WTC11 (cell line): Measurements from ENCODE around the gene CPNE9. TPM values are rescaled to one million over a fixed set of nuclear protein-coding genes. Genes with fewer than 3 reads are reported as not detected.

Source experiments
- ATAC-seq: fragments of 200-7000 bp; cut with Tn5 transposase; 2 replicates; pipeline ENCODE4 v1.10.0; 2021; ENCODE audit warnings: mild to moderate bottlenecking, moderate library complexity
- CTCF ChIA-PET: fragments of 300-600 bp; sonication (Branson Sonifier 250); formaldehyde crosslinking; loops from one replicate; lab custom pipeline; 2021; ENCODE audit warnings: antibody characterized with exemption; lab: Charles Lee
- POLR2A ChIA-PET: fragments of 350-600 bp; sonication (Branson Sonifier 250); formaldehyde crosslinking; loops from one replicate; lab custom pipeline; 2021; ENCODE audit warnings: antibody characterized with exemption; lab: Charles Lee
- DNase-seq: peaks from one replicate; pipeline ENCODE4 v3.0.0; 2021; ENCODE audit warnings: low spot score
- H3K27ac Mint-ChIP-seq: 2 replicates; pipeline ENCODE4 v1.8.0; 2021; ENCODE audit warnings: mixed read lengths
- H3K27me3 Mint-ChIP-seq: 2 replicates; pipeline ENCODE4 v1.8.0; 2021; ENCODE audit warnings: low read depth, mild to moderate bottlenecking, moderate library complexity, mixed read lengths
- H3K36me3 Mint-ChIP-seq: 2 replicates; pipeline ENCODE4 v1.8.0; 2021; ENCODE audit warnings: mixed read lengths
- H3K4me1 Mint-ChIP-seq: 2 replicates; pipeline ENCODE4 v1.8.0; 2022; ENCODE audit warnings: mixed read lengths
- H3K4me3 Mint-ChIP-seq: 2 replicates; pipeline ENCODE4 v1.8.0; 2021; ENCODE audit warnings: mild to moderate bottlenecking, moderate library complexity, mixed read lengths
- H3K9me3 Mint-ChIP-seq: 2 replicates; pipeline ENCODE4 v1.8.0; 2021; ENCODE audit warnings: mixed read lengths
- ELF4 ChIP-seq: sonication (generic); formaldehyde crosslinking; IDR thresholded peaks from 2 replicates; pipeline ENCODE4 v1.8.1; 2022; ENCODE audit warnings: low read depth, mild to moderate bottlenecking, moderate library complexity, missing genetic modification reagents
- FOXK1 ChIP-seq: sonication (generic); formaldehyde crosslinking; IDR thresholded peaks from 2 replicates; pipeline ENCODE4 v1.8.0; 2022; ENCODE audit warnings: mild to moderate bottlenecking, moderate library complexity, missing genetic modification reagents
- FOXP1 ChIP-seq: sonication (generic); formaldehyde crosslinking; IDR thresholded peaks from 2 replicates; pipeline ENCODE4 v1.8.0; 2022; ENCODE audit warnings: missing genetic modification reagents, mild to moderate bottlenecking, moderate library complexity, borderline replicate concordance
- JUN ChIP-seq: sonication (generic); formaldehyde crosslinking; IDR thresholded peaks from 2 replicates; pipeline ENCODE4 v1.8.0; 2023; ENCODE audit warnings: mild to moderate bottlenecking, missing genetic modification reagents
- KAT7 ChIP-seq: sonication (generic); formaldehyde crosslinking; IDR thresholded peaks from 2 replicates; pipeline ENCODE4 v1.8.1; 2023; ENCODE audit warnings: missing genetic modification reagents, mild to moderate bottlenecking, borderline replicate concordance
- MYBL2 ChIP-seq: sonication (generic); formaldehyde crosslinking; IDR thresholded peaks from 2 replicates; pipeline ENCODE4 v1.8.1; 2023; ENCODE audit warnings: mild to moderate bottlenecking, moderate library complexity, missing genetic modification reagents
- NFATC4 ChIP-seq: fragments of 250-450 bp; sonication (Bioruptor Pico); IDR thresholded peaks from 2 replicates; pipeline ENCODE4 v1.9.0; 2021; ENCODE audit warnings: mild to moderate bottlenecking
- SMAD4 ChIP-seq: sonication (generic); formaldehyde crosslinking; IDR thresholded peaks from 2 replicates; pipeline ENCODE4 v1.8.0; 2022; ENCODE audit warnings: mild to moderate bottlenecking, missing genetic modification reagents
- ZNF121 ChIP-seq: sonication (generic); formaldehyde crosslinking; IDR thresholded peaks from 2 replicates; pipeline ENCODE4 v1.8.0; 2023; ENCODE audit warnings: missing genetic modification reagents
- ZNF263 ChIP-seq: sonication (generic); formaldehyde crosslinking; IDR thresholded peaks from 2 replicates; pipeline ENCODE4 v1.8.1; 2022; ENCODE audit warnings: low read depth, mild to moderate bottlenecking, moderate library complexity, missing genetic modification reagents
- ZNF396 ChIP-seq: fragments of 250-450 bp; sonication (Bioruptor Pico); IDR thresholded peaks from 2 replicates; pipeline ENCODE4 v1.8.0; 2021; ENCODE audit warnings: mild to moderate bottlenecking, moderate library complexity, borderline replicate concordance
- ZNF416 ChIP-seq: fragments of 250-450 bp; sonication (Bioruptor Pico); IDR thresholded peaks from 2 replicates; pipeline ENCODE4 v1.9.0; 2021; ENCODE audit warnings: mild to moderate bottlenecking, inconsistent platforms
- total RNA-seq: library from RNA; stranded (reverse); gene quantifications from 3 replicates; pipeline ENCODE4 v1.2.3, GENCODE V29; 2021
- TF ChIP-seq, protein P1 (sequence below): sonication (generic); formaldehyde crosslinking; IDR thresholded peaks from 2 replicates; pipeline ENCODE4 v1.8.1; 2022; ENCODE audit warnings: mild to moderate bottlenecking, missing genetic modification reagents, moderate library complexity, borderline replicate concordance
- TF ChIP-seq, protein P2 (sequence below): sonication (generic); formaldehyde crosslinking; IDR thresholded peaks from 2 replicates; pipeline ENCODE4 v1.8.1; 2022; ENCODE audit warnings: mild to moderate bottlenecking, moderate library complexity, missing genetic modification reagents
- TF ChIP-seq, protein P3 (sequence below): sonication (generic); formaldehyde crosslinking; conservative IDR thresholded peaks from 2 replicates; pipeline ENCODE4 v1.8.1; 2022; ENCODE audit warnings: mild to moderate bottlenecking, missing genetic modification reagents
- TF ChIP-seq, protein P4 (sequence below): sonication (generic); formaldehyde crosslinking; IDR thresholded peaks from 2 replicates; pipeline ENCODE4 v1.8.0; 2023; ENCODE audit warnings: missing genetic modification reagents, mild to moderate bottlenecking, borderline replicate concordance
- TF ChIP-seq, protein P5 (sequence below): fragments of 250-450 bp; sonication (Bioruptor Pico); IDR thresholded peaks from 2 replicates; pipeline ENCODE4 v1.9.0; 2021; ENCODE audit warnings: mild to moderate bottlenecking
- TF ChIP-seq, protein P6 (sequence below): sonication (generic); formaldehyde crosslinking; conservative IDR thresholded peaks from 2 replicates; pipeline ENCODE4 v1.8.1; 2023; ENCODE audit warnings: mild to moderate bottlenecking, low read depth, missing genetic modification reagents, moderate library complexity

The CPNE9 gene
- total RNA-seq, 1 experiment from 2014 or later = 3.2 TPM

DNA sequence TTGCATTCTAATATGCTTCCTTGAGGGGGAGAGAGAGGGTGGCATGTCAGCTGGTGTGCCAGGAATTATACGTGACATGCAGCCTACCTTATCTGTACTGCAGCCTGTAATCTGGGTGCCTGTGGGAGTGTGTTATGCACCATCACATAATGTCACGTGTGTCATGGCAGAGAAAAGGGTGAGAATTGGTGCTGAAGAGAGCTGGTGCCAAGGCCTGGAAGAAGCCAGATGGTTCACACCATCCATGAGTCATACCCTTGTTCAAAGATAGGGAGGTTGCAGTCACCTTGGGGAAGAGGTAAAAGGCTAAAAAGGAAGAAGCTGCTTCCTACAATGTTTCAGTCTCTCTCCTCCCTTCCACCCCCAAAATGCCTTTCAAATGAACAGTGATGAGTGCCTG is 33.2 kb downstream of the CPNE9 start (continued):
- TF ChIP-seq ELF4 (CRISPR knock-in tag) = no peak
- TF ChIP-seq SMAD4 (CRISPR knock-in tag) = no peak

DNA sequence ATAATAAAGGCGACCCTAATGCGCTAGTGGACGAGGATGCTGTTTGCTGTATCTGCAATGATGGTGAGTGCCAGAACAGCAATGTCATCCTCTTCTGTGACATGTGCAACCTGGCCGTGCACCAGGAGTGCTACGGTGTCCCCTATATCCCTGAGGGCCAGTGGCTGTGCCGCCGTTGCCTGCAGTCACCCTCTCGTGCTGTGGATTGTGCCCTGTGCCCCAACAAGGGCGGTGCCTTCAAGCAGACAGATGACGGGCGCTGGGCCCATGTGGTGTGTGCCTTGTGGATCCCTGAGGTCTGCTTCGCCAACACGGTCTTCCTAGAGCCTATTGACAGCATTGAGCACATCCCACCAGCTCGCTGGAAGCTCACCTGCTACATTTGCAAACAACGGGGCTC is 35.5 kb downstream of the CPNE9 start:
- ChIA-PET POLR2A (no interaction called here), CTCF (interaction anchor here (0.9 kb wide), 1 partner anchor 12 kb away, joined by 3 read pairs; no protein-coding TSS in a partner anchor)
- ATAC-seq (no peak), DNase-seq (no peak)
- H3K36me3 Mint-ChIP-seq = peaks cover 82% of the 10 kb centered on the region
- no peak for TF ChIP-seq FOXP1
- H3K27ac Mint-ChIP-seq = no peak overlapping the region
- H3K4me1 Mint-ChIP-seq = no peaks in the 10 kb centered on the region
- no peaks in the 10 kb centered on the region for H3K27me3 Mint-ChIP-seq
- H3K9me3 Mint-ChIP-seq = no peaks in the 10 kb centered on the region
- no peak overlapping the region for H3K4me3 Mint-ChIP-seq

DNA sequence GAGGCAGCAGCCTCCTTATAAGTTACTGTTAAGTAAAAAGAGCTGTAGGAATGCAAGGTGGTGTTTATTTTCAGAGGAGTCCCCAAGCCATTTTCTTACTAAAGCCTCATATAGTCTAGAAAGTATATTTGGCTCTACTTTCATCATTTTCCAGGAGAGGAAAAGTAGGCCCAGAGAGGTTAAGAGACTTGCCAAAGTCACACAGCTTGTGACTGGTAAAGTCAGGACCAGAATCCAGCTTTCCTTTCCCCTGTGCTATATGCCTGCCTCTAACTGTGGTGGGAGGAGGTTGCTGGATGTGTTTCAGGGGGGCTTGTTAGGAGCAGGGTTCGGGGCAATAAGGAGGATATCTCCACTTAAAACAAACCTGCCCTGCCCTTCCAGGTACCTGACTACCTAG is 38.9 kb downstream of the CPNE9 start:
- no peak for DNase-seq
- Mint-ChIP-seq H3K4me1 (no peaks in the 10 kb centered on the region), H3K4me3 (no peak overlapping the region), H3K9me3 (no peaks in the 10 kb centered on the region), H3K27ac (no peak overlapping the region), H3K27me3 (no peaks in the 10 kb centered on the region), H3K36me3 (peaks cover 82% of the 10 kb centered on the region)
- ChIA-PET POLR2A (interaction anchor here (0.6 kb wide), 1 partner anchor 297 kb away, joined by 5 read pairs; no protein-coding TSS in a partner anchor), CTCF (interaction anchor here (1.0 to 1.7 kb wide), 2 partner anchors 16 to 242 kb away, joined by 5 read pairs; no protein-coding TSS in a partner anchor)
- TF ChIP-seq FOXK1 (CRISPR knock-in tag) (no peak), ZNF396 (CRISPR knock-in tag) (no peak), JUN (CRISPR knock-in tag) (no peak), KAT7 (CRISPR knock-in tag) (no peak), ZNF121 (CRISPR knock-in tag) (no peak), ZNF263 (CRISPR knock-in tag) (no peak), SMAD4 (CRISPR knock-in tag) (no peak), ZNF416 (no peak), ELF4 (CRISPR knock-in tag) (no peak), MYBL2 (CRISPR knock-in tag) (no peak), NFATC4 (CRISPR knock-in tag) (no peak)
- TF ChIP-seq, protein P1, sequence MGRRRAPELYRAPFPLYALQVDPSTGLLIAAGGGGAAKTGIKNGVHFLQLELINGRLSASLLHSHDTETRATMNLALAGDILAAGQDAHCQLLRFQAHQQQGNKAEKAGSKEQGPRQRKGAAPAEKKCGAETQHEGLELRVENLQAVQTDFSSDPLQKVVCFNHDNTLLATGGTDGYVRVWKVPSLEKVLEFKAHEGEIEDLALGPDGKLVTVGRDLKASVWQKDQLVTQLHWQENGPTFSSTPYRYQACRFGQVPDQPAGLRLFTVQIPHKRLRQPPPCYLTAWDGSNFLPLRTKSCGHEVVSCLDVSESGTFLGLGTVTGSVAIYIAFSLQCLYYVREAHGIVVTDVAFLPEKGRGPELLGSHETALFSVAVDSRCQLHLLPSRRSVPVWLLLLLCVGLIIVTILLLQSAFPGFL (CRISPR knock-in tag) = no peak
- TF ChIP-seq, protein P2, sequence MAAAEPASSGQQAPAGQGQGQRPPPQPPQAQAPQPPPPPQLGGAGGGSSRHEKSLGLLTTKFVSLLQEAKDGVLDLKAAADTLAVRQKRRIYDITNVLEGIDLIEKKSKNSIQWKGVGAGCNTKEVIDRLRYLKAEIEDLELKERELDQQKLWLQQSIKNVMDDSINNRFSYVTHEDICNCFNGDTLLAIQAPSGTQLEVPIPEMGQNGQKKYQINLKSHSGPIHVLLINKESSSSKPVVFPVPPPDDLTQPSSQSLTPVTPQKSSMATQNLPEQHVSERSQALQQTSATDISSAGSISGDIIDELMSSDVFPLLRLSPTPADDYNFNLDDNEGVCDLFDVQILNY (CRISPR knock-in tag) = no peak
- TF ChIP-seq, protein P3, sequence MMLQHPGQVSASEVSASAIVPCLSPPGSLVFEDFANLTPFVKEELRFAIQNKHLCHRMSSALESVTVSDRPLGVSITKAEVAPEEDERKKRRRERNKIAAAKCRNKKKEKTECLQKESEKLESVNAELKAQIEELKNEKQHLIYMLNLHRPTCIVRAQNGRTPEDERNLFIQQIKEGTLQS (CRISPR knock-in tag) = no peak
- TF ChIP-seq, protein P4, sequence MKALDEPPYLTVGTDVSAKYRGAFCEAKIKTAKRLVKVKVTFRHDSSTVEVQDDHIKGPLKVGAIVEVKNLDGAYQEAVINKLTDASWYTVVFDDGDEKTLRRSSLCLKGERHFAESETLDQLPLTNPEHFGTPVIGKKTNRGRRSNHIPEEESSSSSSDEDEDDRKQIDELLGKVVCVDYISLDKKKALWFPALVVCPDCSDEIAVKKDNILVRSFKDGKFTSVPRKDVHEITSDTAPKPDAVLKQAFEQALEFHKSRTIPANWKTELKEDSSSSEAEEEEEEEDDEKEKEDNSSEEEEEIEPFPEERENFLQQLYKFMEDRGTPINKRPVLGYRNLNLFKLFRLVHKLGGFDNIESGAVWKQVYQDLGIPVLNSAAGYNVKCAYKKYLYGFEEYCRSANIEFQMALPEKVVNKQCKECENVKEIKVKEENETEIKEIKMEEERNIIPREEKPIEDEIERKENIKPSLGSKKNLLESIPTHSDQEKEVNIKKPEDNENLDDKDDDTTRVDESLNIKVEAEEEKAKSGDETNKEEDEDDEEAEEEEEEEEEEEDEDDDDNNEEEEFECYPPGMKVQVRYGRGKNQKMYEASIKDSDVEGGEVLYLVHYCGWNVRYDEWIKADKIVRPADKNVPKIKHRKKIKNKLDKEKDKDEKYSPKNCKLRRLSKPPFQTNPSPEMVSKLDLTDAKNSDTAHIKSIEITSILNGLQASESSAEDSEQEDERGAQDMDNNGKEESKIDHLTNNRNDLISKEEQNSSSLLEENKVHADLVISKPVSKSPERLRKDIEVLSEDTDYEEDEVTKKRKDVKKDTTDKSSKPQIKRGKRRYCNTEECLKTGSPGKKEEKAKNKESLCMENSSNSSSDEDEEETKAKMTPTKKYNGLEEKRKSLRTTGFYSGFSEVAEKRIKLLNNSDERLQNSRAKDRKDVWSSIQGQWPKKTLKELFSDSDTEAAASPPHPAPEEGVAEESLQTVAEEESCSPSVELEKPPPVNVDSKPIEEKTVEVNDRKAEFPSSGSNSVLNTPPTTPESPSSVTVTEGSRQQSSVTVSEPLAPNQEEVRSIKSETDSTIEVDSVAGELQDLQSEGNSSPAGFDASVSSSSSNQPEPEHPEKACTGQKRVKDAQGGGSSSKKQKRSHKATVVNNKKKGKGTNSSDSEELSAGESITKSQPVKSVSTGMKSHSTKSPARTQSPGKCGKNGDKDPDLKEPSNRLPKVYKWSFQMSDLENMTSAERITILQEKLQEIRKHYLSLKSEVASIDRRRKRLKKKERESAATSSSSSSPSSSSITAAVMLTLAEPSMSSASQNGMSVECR (CRISPR knock-in tag) = no peak
- TF ChIP-seq, protein P5, sequence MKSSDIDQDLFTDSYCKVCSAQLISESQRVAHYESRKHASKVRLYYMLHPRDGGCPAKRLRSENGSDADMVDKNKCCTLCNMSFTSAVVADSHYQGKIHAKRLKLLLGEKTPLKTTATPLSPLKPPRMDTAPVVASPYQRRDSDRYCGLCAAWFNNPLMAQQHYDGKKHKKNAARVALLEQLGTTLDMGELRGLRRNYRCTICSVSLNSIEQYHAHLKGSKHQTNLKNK (CRISPR knock-in tag) = no peak
- TF ChIP-seq, protein P6, sequence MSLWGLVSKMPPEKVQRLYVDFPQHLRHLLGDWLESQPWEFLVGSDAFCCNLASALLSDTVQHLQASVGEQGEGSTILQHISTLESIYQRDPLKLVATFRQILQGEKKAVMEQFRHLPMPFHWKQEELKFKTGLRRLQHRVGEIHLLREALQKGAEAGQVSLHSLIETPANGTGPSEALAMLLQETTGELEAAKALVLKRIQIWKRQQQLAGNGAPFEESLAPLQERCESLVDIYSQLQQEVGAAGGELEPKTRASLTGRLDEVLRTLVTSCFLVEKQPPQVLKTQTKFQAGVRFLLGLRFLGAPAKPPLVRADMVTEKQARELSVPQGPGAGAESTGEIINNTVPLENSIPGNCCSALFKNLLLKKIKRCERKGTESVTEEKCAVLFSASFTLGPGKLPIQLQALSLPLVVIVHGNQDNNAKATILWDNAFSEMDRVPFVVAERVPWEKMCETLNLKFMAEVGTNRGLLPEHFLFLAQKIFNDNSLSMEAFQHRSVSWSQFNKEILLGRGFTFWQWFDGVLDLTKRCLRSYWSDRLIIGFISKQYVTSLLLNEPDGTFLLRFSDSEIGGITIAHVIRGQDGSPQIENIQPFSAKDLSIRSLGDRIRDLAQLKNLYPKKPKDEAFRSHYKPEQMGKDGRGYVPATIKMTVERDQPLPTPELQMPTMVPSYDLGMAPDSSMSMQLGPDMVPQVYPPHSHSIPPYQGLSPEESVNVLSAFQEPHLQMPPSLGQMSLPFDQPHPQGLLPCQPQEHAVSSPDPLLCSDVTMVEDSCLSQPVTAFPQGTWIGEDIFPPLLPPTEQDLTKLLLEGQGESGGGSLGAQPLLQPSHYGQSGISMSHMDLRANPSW (CRISPR knock-in tag) = no peak
- ATAC-seq = no peak
